Endothelial cell (in vitro differentiated cells): Measurements from ENCODE around the gene CDH2. TPM values are rescaled to one million over a fixed set of nuclear protein-coding genes. Genes with fewer than 3 reads are reported as not detected.

ENCODE experiments used
- DNase-seq: peaks from one replicate; pipeline ENCODE4 v3.0.0; 2021; ENCODE audit warnings: low spot score
- H3K27ac Mint-ChIP-seq: one replicate; pipeline ENCODE4 v1.8.0; 2021; ENCODE audit warnings: mixed read lengths, inconsistent platforms; ENCODE audit not compliant: unreplicated experiment
- H3K27me3 Mint-ChIP-seq: one replicate; pipeline ENCODE4 v1.8.0; 2021; ENCODE audit warnings: mild to moderate bottlenecking, moderate library complexity, mixed read lengths, inconsistent platforms; ENCODE audit not compliant: unreplicated experiment
- H3K36me3 Mint-ChIP-seq: one replicate; pipeline ENCODE4 v1.8.0; 2021; ENCODE audit warnings: mild to moderate bottlenecking, low read depth, mixed read lengths, inconsistent platforms; ENCODE audit not compliant: unreplicated experiment
- H3K4me1 Mint-ChIP-seq: one replicate; pipeline ENCODE4 v1.8.0; 2021; ENCODE audit warnings: mild to moderate bottlenecking, mixed read lengths, inconsistent platforms; ENCODE audit not compliant: unreplicated experiment
- H3K4me3 Mint-ChIP-seq: one replicate; pipeline ENCODE4 v1.8.0; 2021; ENCODE audit warnings: mild to moderate bottlenecking, mixed read lengths, inconsistent platforms; ENCODE audit not compliant: unreplicated experiment
- H3K9me3 Mint-ChIP-seq: one replicate; pipeline ENCODE4 v1.8.0; 2021; ENCODE audit warnings: mixed read lengths, inconsistent platforms; ENCODE audit not compliant: unreplicated experiment
- CTCF ChIP-seq: fragments of 200-600 bp; sonication (generic); IDR thresholded peaks from one replicate; pipeline ENCODE4 v1.5.0; 2021; ENCODE audit warnings: antibody characterized with exemption; ENCODE audit not compliant: unreplicated experiment
- total RNA-seq: library from RNA; stranded (reverse); fragmentation: NEBNext Ultra II Directional; extraction: Animal tissue kit (Norgen Biotek cat#: 25700); gene quantifications from one replicate; pipeline ENCODE4 v1.2.1, GENCODE V29; 2021; ENCODE audit not compliant: unreplicated experiment

CDH2 gene
- total RNA-seq, 1 donor from 2014 or later: 162 TPM

GRCh38 chr18:28201056-28201455, 24.1 kb upstream of the CDH2 start:
- no peak for DNase-seq
- no peaks in the 10 kb centered on the region for H3K36me3 Mint-ChIP-seq
- no peak for TF ChIP-seq CTCF
- H3K27me3 Mint-ChIP-seq: peaks cover 3% of the 10 kb centered on the region
- no peak overlapping the region for H3K4me3 Mint-ChIP-seq
- no peaks in the 10 kb centered on the region for H3K9me3 Mint-ChIP-seq
- H3K27ac Mint-ChIP-seq: no peak overlapping the region
- peaks cover 3% of the 10 kb centered on the region for H3K4me1 Mint-ChIP-seq

- H3K36me3 Mint-ChIP-seq: no peaks in the 10 kb centered on the region
- no peak overlapping the region for H3K27ac Mint-ChIP-seq
These were observed 21.7 kb upstream of the CDH2 start for GRCh38 chr18:28198620-28199019.

GRCh38 chr18:28193177-28193778, 16.3 kb upstream of the CDH2 start:
- Mint-ChIP-seq H3K9me3 (no peaks in the 10 kb centered on the region), H3K27me3 (no peaks in the 10 kb centered on the region), H3K27ac (no peak overlapping the region), H3K36me3 (no peaks in the 10 kb centered on the region), H3K4me1 (peaks cover 3% of the 10 kb centered on the region), H3K4me3 (no peak overlapping the region)
- TF ChIP-seq CTCF: no peak
- DNase-seq: no peak

More at GRCh38 chr18:28198620-28199019, 21.7 kb upstream of the CDH2 start:
- H3K4me3 Mint-ChIP-seq: no peak overlapping the region
- peaks cover 3% of the 10 kb centered on the region for H3K4me1 Mint-ChIP-seq
- no peak for TF ChIP-seq CTCF
- H3K9me3 Mint-ChIP-seq: no peaks in the 10 kb centered on the region
- peaks cover 3% of the 10 kb centered on the region for H3K27me3 Mint-ChIP-seq
- DNase-seq: no peak

GRCh38 chr18:28189400-28190239, 12.7 kb upstream of the CDH2 start:
- DNase-seq: peak; percentile 14
- no peak overlapping the region for H3K27ac Mint-ChIP-seq
- no peaks in the 10 kb centered on the region for H3K36me3 Mint-ChIP-seq
- TF ChIP-seq CTCF: peak; percentile 56
- no peaks in the 10 kb centered on the region for H3K4me1 Mint-ChIP-seq
- no peaks in the 10 kb centered on the region for H3K27me3 Mint-ChIP-seq
- no peaks in the 10 kb centered on the region for H3K9me3 Mint-ChIP-seq
- H3K4me3 Mint-ChIP-seq: no peak overlapping the region

GRCh38 chr18:28185121-28185520, 8.2 kb upstream of the CDH2 start:
- Mint-ChIP-seq H3K4me1 (no peaks in the 10 kb centered on the region), H3K27me3 (no peaks in the 10 kb centered on the region), H3K36me3 (no peaks in the 10 kb centered on the region), H3K4me3 (no peak overlapping the region), H3K27ac (no peak overlapping the region), H3K9me3 (no peaks in the 10 kb centered on the region)
- DNase-seq: no peak
- no peak for TF ChIP-seq CTCF
